TTC549 (cell line): ENCODE results near the gene CNOT1.
"Not testable (repeated sequence)": the region's sequence is repeated elsewhere in the genome, so short reads cannot be mapped to it uniquely, and the experiment has no call there.

Experiments used
- FAIRE-seq: peaks from 2 replicates; lab custom pipeline; 2012; peaks lifted over from hg19 to GRCh38; lab: Jason Lieb, UNC

The CNOT1 gene

GRCh38 chr16:58579587-58579986 is 50.0 kb downstream of the CNOT1 start:
- no peak for FAIRE-seq

DNA sequence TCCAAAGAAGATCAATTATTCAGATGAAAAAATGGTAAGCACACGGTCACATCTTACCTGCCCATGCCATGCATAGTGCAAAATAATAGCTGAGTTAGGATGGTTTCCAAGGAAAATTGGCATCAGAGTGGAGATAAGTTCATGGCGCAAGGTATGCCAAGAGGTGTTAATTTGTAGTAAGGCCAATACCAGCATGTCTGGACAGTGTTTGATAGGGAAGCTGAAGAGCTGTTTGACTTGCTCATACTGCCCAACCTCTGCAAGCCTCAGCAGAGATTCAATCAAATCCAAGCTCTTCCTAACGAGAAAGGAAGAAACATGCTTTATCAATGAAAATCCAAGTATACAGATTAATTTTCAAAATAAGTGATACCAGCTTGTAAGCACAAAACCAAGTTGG is 51.0 kb downstream of the CNOT1 start:
- FAIRE-seq, result no peak

DNA sequence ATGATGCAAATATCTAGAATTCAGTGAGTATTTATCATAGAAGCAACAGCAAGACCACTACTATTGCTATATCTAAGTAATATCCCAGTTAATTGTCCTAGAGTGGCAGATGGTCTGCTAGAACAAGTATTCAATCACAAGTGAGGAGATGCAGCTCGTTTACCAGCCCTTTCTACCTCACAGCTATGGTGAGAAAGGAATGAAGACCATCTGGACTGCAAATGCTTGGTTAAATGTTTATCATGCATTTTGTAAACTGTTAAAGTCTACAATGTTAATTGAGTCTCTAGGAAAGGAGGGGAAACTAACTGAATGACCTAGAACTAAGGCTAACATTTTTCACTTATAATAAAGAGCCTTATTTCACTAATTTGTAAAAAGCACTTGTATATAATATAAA is 52.5 kb downstream of the CNOT1 start:
- FAIRE-seq, result no peak

GRCh38 chr16:58574895-58575294 is 54.7 kb downstream of the CNOT1 start:
- FAIRE-seq, result no peak

- not testable (repeated sequence) for FAIRE-seq
Observed at GRCh38 chr16:58565697-58566096, 63.9 kb downstream of the CNOT1 start.

- FAIRE-seq, result no peak
Observed at GRCh38 chr16:58563775-58564174, 65.9 kb downstream of the CNOT1 start.

GRCh38 chr16:58563235-58563634 is 66.4 kb downstream of the CNOT1 start:
- FAIRE-seq, result no peak

- no peak for FAIRE-seq
Observed at GRCh38 chr16:58556678-58557077, 72.9 kb downstream of the CNOT1 start.

DNA sequence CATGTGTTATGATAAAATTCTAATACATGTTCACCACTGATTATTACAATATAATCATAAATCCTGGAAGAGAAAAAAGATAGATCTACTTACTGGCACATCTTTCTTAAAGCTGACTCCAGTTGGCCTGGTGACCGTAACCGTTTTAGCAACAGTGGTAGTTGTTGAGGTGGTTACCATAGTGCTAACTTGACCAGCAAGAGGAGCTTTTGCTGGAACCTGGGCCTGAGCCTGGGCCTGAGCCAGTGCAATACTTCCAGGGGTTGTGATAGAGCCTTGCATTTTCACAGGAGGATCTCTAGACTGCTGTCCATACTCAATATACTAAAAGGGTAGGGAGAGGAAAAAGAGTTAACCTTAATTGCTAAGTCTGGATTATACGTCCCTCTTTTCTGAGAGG is 78.1 kb downstream of the CNOT1 start:
- FAIRE-seq, result no peak

DNA sequence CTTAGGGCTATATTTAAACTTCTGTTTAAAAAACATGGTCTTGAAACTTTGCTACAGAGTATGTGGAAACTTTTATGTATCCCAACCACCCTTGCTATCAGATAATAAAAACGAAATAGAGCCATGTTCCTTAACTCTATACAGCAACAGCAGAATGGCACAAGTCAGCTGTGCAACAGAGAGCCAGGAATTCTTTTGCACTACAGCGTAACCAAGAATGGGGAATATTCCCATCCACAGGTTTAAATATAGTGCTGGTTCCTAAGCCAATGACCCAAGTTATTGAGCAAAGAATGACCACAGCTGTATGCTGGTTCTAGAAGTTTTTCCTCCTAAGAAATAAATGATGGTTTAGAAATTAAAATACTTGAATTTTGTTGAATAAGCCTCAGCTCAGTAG is 81.2 kb downstream of the CNOT1 start:
- no peak for FAIRE-seq

DNA sequence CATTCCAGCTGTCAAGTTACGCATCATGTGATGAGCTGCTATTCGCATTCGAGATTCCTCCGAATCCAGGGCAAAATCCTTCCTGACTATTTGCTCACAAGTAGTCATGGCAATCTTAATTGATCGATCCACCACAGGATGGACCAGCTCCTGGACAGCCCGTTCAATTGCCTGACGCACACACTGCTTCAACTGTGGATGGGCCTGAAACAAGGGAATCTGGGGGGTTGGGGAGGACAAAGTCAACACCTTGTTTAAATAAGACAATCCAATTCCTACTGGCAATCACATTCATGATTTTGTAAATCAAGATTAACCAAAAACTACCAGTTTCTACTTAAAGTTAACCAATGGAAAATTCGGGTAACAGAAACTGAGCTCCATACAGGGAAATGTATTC is 85.9 kb downstream of the CNOT1 start:
- no peak for FAIRE-seq

DNA sequence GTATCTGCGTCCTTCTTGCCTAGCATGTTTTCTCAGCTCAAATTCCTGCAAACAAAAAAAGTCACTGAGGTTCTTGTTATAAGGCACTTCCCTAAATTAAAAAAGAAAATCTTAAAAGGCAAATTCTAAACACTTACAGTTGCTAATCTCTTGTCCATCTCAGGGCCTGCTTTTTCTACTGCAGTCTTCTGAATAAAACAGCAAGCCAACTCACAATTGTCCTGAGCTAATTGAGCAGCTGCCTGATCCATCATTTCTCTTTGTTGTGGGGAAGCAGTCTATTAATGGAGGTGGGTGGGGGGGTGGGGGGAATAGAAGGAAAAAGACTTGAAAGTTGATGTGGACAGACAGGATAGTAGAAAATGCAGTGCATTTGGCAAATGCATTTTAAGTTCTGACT is 87.3 kb downstream of the CNOT1 start:
- no peak for FAIRE-seq

GRCh38 chr16:58541711-58542110 is 87.9 kb downstream of the CNOT1 start:
- no peak for FAIRE-seq

DNA sequence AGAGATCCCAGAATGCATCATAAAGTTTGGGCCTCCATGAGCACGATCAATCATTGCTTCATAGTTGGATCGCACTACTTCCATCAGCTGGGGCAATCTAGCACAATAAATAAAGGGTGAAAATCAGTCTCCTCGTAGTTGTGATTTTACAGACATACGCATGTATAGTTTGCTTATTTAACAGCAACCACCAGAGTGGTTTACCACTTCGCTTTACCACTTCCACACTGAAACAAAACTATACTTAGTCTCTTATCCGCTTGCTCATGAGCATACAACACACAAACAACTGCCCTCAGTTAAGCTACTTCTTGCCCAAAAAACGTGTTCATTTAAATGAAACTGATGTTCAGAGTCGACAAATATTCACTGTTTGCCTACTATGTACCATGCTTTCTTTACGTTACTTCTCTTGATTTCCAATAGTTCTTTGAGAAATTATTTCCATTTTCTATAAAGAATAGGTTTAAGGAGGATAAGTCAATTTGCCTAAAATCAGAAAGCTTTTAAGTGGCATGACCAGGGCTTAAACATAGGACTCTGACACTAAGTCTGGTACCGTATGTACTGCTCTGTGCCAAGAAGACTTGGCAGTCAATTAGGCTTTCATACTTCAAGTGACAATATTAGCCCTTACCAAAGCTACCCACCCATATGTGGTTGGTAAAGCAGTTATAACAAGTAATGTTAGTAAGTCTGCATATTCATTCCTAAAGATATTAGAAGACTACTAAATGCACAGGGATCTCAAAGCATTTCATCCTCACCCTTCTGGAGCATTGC is 92.3 kb downstream of the CNOT1 start:
- FAIRE-seq, result no peak

GRCh38 chr16:58536278-58536677 is 93.3 kb downstream of the CNOT1 start:
- no peak for FAIRE-seq

- FAIRE-seq, result no peak
Observed at GRCh38 chr16:58535100-58535499, 94.5 kb downstream of the CNOT1 start.

DNA sequence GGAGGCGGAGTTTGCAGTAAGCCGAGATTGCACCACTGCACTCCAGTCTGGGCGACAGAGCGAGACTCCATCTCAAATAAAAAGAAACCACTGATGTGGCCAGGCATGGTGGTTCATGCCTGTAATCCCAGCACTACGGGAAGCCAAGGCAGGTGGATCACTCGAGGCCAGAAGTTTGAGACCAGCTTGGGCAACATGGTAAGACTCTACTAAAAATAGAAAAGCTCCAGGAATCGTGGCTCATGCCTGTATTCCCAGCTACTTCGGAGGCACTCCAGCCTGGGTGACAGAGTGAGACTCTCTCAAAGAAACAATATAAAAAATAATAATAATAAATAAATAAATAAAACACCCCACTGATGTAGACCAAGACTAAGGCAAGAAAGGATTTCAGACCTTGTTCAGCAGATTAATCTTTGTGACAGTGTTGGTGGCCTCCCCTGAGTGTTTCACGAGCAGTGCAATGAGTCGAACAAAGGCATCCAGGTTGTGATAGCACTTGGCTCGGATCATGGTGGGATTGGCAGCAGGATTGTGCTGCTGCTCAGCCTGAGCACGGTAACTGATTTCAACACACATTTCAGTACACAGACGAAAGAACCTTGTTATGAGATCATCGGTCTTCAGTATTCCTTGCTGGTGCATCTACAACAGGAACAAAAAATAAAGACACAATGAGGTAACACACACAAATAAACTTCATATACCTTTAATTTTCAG is 95.7 kb downstream of the CNOT1 start:
- no peak for FAIRE-seq

- FAIRE-seq, result no peak
Observed at GRCh38 chr16:58532414-58532813, 97.2 kb downstream of the CNOT1 start.

GRCh38 chr16:58530179-58530578 is 99.4 kb downstream of the CNOT1 start:
- no peak for FAIRE-seq

GRCh38 chr16:58519707-58520106 is 109.9 kb downstream of the CNOT1 start:
- no peak for FAIRE-seq

GRCh38 chr16:58518980-58519368 is 110.7 kb downstream of the CNOT1 start:
- FAIRE-seq, result no peak

- no peak for FAIRE-seq
Observed at GRCh38 chr16:58518083-58518979, 111.3 kb downstream of the CNOT1 start.

DNA sequence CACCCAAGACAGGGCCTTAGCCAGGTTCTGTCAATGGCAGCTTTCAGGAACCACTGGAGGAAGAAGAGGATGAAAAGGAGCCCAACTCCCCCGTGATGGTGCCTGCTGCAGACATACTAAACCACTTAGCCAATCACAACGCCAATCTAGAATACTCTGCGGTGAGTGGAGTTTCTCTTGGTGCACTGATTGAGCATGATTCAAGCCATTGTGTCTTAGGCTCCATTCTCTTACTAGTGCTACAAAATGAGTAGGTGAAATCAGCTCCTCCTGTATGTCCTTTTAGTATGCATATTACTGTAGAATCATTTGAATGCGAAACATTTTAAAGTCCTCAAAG is 112.9 kb downstream of the CNOT1 start:
- no peak for FAIRE-seq
